Vagina (tissue), 2 donors: ENCODE results near the gene PTPRG.

Experiments
- POLR2A ChIP-seq, 2 donors: fragments of 450-650 bp; IDR thresholded peaks; one replicate each; pipeline ENCODE4 v1.6.1; 2017; ENCODE audit warnings: antibody characterized with exemption in 2 of 2, mild to moderate bottlenecking in 2 of 2, moderate library complexity in 2 of 2
- TF ChIP-seq, protein P1 (sequence below), 3 experiments: fragments of 450-650 bp in 2 of 3; fragments of 200-600 bp in 1 of 3; sonication (generic) in 1 of 3; IDR thresholded peaks; one replicate each; pipeline ENCODE4 v1.5.1; 2017 to 2019; ENCODE audit warnings: antibody characterized with exemption in 3 of 3, mild to moderate bottlenecking in 2 of 3, moderate library complexity in 2 of 3

DNA sequence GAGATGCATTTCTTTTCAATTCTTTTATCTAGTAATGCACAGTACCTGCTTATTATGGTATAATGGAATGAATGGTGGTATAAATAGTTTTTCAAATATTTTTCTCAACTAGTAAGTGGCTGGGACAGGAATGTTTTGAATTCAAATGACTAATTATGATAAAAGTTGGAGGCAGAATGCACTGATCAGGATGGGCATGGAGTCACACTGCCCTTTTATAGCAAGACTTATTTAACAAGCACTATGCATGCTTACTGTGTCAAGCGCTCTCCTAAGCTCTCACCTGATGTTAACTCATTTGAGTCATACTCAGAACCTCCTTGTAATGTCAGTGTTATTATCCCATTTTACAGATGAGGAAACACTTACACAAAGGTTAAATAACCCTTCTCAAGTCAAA lies 590.2 kb downstream of the PTPRG start:
- TF ChIP-seq, protein P1, sequence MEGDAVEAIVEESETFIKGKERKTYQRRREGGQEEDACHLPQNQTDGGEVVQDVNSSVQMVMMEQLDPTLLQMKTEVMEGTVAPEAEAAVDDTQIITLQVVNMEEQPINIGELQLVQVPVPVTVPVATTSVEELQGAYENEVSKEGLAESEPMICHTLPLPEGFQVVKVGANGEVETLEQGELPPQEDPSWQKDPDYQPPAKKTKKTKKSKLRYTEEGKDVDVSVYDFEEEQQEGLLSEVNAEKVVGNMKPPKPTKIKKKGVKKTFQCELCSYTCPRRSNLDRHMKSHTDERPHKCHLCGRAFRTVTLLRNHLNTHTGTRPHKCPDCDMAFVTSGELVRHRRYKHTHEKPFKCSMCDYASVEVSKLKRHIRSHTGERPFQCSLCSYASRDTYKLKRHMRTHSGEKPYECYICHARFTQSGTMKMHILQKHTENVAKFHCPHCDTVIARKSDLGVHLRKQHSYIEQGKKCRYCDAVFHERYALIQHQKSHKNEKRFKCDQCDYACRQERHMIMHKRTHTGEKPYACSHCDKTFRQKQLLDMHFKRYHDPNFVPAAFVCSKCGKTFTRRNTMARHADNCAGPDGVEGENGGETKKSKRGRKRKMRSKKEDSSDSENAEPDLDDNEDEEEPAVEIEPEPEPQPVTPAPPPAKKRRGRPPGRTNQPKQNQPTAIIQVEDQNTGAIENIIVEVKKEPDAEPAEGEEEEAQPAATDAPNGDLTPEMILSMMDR (IDR thresholded peaks at IDR 0.05): no peak
- no peak for TF ChIP-seq POLR2A (IDR thresholded peaks at IDR 0.05)
